ELR (cell line): ENCODE data around the gene DNAJB6.

Source experiments
- DNase-seq: peaks from one replicate; pipeline ENCODE4 v3.0.0-alpha.2; 2015; ENCODE audit warnings: low read depth

DNAJB6 gene

GRCh38 chr7:157396316-157397035 is 59.7 kb downstream of the DNAJB6 start:
- no peak for DNase-seq

- no peak for DNase-seq
These were observed 60.4 kb downstream of the DNAJB6 start for GRCh38 chr7:157397036-157397720.

- DNase-seq, result peak; percentile 68
These were observed 61.2 kb downstream of the DNAJB6 start for GRCh38 chr7:157397731-157398691.

- no peak for DNase-seq
These were observed 62.4 kb downstream of the DNAJB6 start for GRCh38 chr7:157399086-157399687.

GRCh38 chr7:157400171-157400860 is 63.5 kb downstream of the DNAJB6 start:
- no peak for DNase-seq

- DNase-seq, result no peak
These were observed 65.0 kb downstream of the DNAJB6 start for GRCh38 chr7:157401567-157402387.

- DNase-seq, result no peak
These were observed 65.5 kb downstream of the DNAJB6 start for GRCh38 chr7:157402388-157402703.

- no peak for DNase-seq
These were observed 66.2 kb downstream of the DNAJB6 start for GRCh38 chr7:157402911-157403534.

- DNase-seq, result no peak
These were observed 67.0 kb downstream of the DNAJB6 start for GRCh38 chr7:157403646-157404401.

GRCh38 chr7:157404845-157405481 is 68.2 kb downstream of the DNAJB6 start:
- DNase-seq, result peak; percentile 98

GRCh38 chr7:157405501-157405900 is 68.7 kb downstream of the DNAJB6 start:
- DNase-seq, result no peak

GRCh38 chr7:157405914-157406810 is 69.4 kb downstream of the DNAJB6 start:
- DNase-seq, result no peak

GRCh38 chr7:157406971-157407370 is 70.2 kb downstream of the DNAJB6 start:
- DNase-seq, result no peak

GRCh38 chr7:157407512-157408257 is 70.9 kb downstream of the DNAJB6 start:
- no peak for DNase-seq

GRCh38 chr7:157408258-157409101 is 71.7 kb downstream of the DNAJB6 start:
- DNase-seq, result no peak

GRCh38 chr7:157409149-157409752 is 72.4 kb downstream of the DNAJB6 start:
- DNase-seq, result peak; percentile 27
